Measurements from ENCODE around the gene RAB20. TPM values are rescaled to one million over a fixed set of nuclear protein-coding genes. Genes with fewer than 3 reads are reported as not detected.
A peak's percentile ranks its signal among the peaks of the same experiment; 100 is the strongest.

RAB20 gene
- total and polyA plus RNA-seq, 2 of the 8 experiments (the other 6 are each of a cell fraction or from before 2014, with no cell fraction given): 14.8 to 27.9 TPM

DNA sequence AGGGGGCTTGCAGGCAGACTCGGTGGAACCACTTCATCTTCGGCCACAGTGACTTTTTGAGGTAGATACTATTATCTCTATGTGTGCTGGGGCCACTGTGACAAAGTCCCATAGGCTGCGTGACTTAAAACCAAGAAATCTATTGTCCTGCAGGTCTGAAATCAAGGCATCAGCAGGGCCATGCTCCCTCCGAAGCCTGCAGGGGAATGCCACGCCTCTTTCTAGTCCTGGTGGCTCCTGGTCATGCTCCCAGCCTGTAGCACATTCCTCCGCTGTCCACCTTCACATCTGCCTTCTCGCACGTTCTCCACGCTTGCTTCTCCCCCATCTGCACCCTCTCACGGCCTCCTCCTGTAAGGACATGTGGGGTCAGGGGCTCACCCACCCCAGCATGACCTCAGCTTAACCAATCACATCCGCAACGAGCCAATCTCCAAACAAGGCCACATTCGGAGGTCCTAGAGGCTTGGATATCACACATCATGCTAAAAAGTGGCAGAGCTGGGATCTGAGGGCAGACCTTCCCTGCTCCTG is 21.0 kb upstream of the RAB20 start:
- no peaks in the 10 kb centered on the region for H3K23me2 ChIP-seq (ENCODE audit: low read depth, low read length)
- H2BK5ac ChIP-seq (ENCODE audit: low read depth, low read length): no peak overlapping the region
- DNase-seq (ENCODE audit: low read depth in 1 of 2, low spot score in 2 of 2) (no peak), FAIRE-seq (no peak)
- H3K9ac ChIP-seq (replicated peaks in 1 of 4; ENCODE audit: extremely low read depth in 1 of 4, low read depth in 3 of 4, low read length in 3 of 4): no peak overlapping the region
- TF ChIP-seq KDM5A (IDR thresholded peaks at IDR 0.05; ENCODE audit: low read length): no peak
- TF ChIP-seq TEAD4 (IDR thresholded peaks at IDR 0.05; ENCODE audit: low read depth, low read length): no peak
- TF ChIP-seq NRF1 (IDR thresholded peaks at IDR 0.05; ENCODE audit: low read depth, low read length): no peak
- no peak for TF ChIP-seq KDM1A (IDR thresholded peaks at IDR 0.05; ENCODE audit: borderline replicate concordance, low read length)
- no peak for TF ChIP-seq GABPA (IDR thresholded peaks at IDR 0.05; ENCODE audit: borderline replicate concordance, insufficient read depth, low read length)
- no peaks in the 10 kb centered on the region for H3K27me3 ChIP-seq (replicated peaks in 1 of 4; ENCODE audit: control insufficient read depth in 3 of 4, extremely low read depth in 1 of 4, insufficient read depth in 3 of 4, low read length in 3 of 4)
- H2BK12ac ChIP-seq (ENCODE audit: low read depth, low read length): no peak overlapping the region
- H4K5ac ChIP-seq (ENCODE audit: insufficient read length, low read depth, low read length): no peak overlapping the region
- H3K4me3 ChIP-seq (ENCODE audit: extremely low read depth in 1 of 4, insufficient read depth in 2 of 4, low read depth in 3 of 4, low read length in 4 of 4): no peak overlapping the region
- WGBS, 2 experiments (ENCODE audit: extremely low coverage in 1 of 2, insufficient coverage in 1 of 2, insufficient read length in 1 of 2, insufficient replicate concordance in 2 of 2, low coverage in 1 of 2, low lambda C conversion rate in 2 of 2, missing lambda C conversion rate in 1 of 2): 86% methylated on average over 13 of the region's 13 CpGs; no CpG with 5 or more reads in 1 of the 2 experiments
- no peak overlapping the region for H2AK5ac ChIP-seq (ENCODE audit: low read depth, low read length)
- no peak overlapping the region for H3K4ac ChIP-seq (replicated peaks; ENCODE audit: insufficient read length, low read depth, low read length)
- ChIA-PET POLR2A (ENCODE audit: partially characterized antibody) (interaction anchor here (0.7 kb wide), 1 partner anchor 131 kb away, joined by 3 read pairs; the partner anchor contains the start of gene ING1), CTCF (ENCODE audit: partially characterized antibody) (no interaction called here)
- no peaks in the 10 kb centered on the region for H3K79me1 ChIP-seq (ENCODE audit: low read depth, low read length)
- H3K79me2 ChIP-seq (ENCODE audit: control insufficient read depth in 1 of 2, insufficient read depth in 2 of 2, low read length in 2 of 2): no peaks in the 10 kb centered on the region
- no peak overlapping the region for H2BK120ac ChIP-seq (replicated peaks; ENCODE audit: low read depth, low read length)
- no peak overlapping the region for H4K8ac ChIP-seq (ENCODE audit: extremely low read depth, insufficient read depth, low read length)
- H3K4me1 ChIP-seq (replicated peaks in 1 of 4; ENCODE audit: control insufficient read depth in 3 of 4, insufficient read depth in 4 of 4, low read length in 3 of 4): no peaks in the 10 kb centered on the region
- no peak overlapping the region for H2BK20ac ChIP-seq (ENCODE audit: low read length)
- H2AFZ ChIP-seq (ENCODE audit: low read length): 0 out of 2 replicates have a peak overlapping the region, but pooled peaks have one; percentile 20
- H3K4me2 ChIP-seq (ENCODE audit: insufficient read depth in 1 of 2, low read depth in 2 of 2, low read length in 2 of 2): no peak overlapping the region
- no peak overlapping the region for H4K91ac ChIP-seq (replicated peaks; ENCODE audit: insufficient read length, low read length)
- H3K23ac ChIP-seq (ENCODE audit: insufficient read length): no peak overlapping the region
- no peak overlapping the region for H3K56ac ChIP-seq (replicated peaks; ENCODE audit: insufficient read length, low read depth, low read length)
- H3K18ac ChIP-seq (ENCODE audit: extremely low read depth, low read length): no peak overlapping the region
- no peaks in the 10 kb centered on the region for H3K36me3 ChIP-seq (ENCODE audit: control insufficient read depth in 2 of 4, insufficient read depth in 4 of 4, low read length in 3 of 4)
- no peaks in the 10 kb centered on the region for H4K20me1 ChIP-seq (replicated peaks in 1 of 2; ENCODE audit: control insufficient read depth in 1 of 2, insufficient read depth in 2 of 2, low read length in 2 of 2)
- no peak overlapping the region for H3K27ac ChIP-seq (ENCODE audit: low read depth, low read length)
- no peak overlapping the region for H3K14ac ChIP-seq (ENCODE audit: insufficient read length)
- H2BK15ac ChIP-seq (ENCODE audit: low read length): no peak overlapping the region
- no peaks in the 10 kb centered on the region for H3K9me3 ChIP-seq (ENCODE audit: insufficient read depth in 2 of 2, low read depth in 1 of 2, low read length in 1 of 2)
